Measurements from ENCODE around the gene SAP30.

The SAP30 gene

DNA sequence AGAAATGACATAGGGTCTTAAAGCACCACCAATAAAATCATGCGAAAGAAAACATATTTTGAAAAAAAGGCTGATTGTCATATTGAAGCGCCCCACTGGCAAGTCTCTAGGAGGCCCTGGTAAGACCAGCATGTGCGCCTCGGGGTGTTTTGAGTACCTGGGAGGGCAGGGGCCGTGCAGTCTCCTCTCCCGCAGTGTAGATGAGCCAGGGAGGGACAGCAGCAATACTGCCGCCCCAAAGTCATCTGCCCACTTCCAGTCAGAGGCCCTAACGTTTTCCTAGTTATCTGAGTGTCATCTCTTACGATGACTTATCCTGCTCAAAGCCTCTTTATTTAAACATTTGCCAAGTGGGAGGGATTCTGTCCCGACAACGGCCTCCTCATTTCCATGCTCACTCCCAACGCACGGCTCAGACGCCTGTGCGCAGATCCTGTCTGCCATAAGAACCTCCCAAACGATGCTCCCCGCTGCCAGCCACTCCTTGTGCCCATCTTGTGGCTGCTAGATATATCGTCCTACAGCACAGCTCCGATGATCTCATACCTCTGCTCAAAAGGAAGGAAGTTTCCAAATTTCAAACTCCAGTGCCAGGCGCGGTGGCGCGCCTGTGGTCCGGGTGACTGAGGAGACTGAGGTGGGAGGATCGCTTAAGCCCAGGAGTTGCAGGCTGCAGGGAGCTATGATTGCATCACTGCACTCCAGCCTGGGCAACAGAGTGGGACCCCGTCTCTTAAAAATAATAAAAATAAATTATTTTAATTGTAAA is 45.3 kb downstream of the SAP30 start:
- DNase-seq: no peak

DNA sequence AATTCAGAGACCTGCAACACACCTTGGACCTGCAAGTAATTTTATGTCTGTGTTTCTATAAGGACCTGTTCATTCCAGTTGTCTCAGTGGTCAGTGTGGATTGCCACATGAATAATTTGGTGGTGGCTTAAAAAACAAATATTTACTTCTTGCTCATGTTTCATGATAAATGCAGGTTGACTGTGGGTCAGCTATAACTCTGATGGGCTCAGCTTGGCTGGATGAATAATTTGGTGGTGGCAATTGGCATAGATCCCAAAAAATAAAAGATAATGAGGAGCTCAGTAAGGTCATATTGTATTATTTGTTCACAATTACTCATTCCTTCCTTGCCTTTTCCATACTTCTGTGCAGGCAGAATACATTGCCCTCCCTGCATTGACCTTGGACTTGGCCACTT is 47.1 kb downstream of the SAP30 start:
- DNase-seq: no peak

DNA sequence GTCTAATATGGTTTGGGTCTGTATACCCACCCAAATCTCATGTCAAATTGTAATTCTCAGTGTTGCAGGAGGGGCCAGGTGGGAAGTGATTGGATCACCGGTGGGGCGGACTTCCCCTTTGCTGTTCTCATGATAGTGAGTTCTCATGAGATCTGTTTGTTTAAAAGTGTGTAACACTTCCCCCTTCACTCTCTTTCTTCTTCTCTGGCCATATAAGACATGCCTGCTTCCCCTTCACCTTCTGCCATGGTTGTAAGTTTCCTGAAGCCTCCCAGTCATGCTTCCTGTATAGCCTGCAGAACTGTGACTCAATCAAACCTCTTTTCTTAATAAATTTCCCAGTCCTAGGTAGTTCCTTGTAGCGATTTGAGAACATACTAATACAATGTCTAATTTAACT is 47.9 kb downstream of the SAP30 start:
- DNase-seq: no peak

DNA sequence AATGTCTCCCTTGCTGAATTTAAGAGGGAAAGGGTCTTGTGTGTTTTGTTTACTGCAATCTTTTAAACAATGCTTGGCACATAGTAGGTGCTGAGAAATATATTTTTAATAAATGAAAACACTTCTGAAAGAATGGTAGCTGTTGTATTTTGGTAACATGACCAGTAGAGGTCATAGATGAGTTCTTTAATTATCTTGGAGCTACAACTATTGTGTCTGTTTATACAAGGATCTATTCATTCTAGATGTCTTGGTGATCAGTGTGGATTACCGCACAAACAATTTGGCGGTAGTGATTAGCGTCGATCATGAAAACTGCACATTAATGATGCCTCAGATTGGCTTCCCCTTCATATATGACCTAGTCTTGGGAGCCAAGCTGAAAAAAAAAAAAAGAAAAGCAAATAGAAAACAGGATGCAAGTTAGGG is 49.6 kb downstream of the SAP30 start:
- DNase-seq: peak; percentile 20

DNA sequence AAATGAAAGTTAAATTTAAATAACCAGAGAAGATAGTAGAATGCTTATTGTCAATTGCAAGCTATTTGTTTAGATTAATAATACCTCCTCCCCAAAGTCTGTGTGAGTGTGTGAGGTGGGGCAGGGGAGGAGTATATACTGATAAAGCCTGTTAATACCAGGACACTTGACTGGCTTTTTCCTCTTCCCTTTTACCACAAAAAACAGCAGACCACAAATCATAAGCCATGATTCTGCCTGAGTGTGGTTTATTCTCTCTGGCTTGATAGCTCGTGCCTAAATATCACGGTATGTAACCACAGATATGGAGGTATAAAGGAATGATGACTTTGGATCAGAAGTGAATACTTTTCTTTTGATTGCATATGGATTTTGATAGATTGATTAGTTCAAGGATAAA is 50.0 kb downstream of the SAP30 start:
- DNase-seq: no peak

DNA sequence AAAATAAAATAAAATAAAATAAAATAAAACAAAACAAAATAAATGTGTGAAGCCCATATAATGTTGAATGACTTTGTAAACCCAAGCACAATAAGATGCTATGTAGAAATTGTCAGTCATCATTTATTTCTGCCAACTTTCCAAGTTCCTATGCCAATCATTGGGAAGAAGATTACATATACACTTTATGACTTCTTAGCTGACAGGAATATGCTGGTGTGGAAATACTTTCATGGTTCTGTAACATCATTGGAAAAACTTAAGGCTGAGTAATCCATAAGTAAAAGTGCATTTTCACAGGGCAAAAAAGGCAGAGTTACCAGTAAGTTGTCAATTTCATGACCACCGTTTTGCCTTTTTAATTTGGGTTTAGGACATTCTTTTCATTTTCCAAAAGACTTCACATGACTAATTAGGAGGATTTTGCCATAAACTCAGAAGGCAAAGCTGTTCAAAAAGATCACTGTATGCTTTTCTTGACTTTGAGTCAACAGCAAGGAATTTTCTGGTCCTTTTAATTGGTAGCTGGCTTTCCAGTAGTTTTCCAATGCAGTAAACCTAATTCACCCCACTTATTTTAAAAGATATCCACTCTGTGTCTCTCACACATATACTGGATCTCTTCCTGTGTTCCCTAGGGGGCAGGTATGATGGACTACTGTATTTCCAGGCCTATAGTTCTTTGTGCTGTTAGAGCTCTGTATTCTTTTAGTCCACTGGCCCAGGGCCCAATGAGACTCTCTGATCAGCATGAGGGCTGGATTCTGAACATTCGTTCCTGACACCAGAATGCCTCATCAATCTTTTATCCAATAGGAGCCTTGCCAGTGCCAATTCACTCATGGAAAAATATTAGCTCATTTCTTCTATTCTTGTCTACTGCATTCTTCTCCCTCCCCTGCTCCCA is 54.4 kb downstream of the SAP30 start:
- no peak for DNase-seq

DNA sequence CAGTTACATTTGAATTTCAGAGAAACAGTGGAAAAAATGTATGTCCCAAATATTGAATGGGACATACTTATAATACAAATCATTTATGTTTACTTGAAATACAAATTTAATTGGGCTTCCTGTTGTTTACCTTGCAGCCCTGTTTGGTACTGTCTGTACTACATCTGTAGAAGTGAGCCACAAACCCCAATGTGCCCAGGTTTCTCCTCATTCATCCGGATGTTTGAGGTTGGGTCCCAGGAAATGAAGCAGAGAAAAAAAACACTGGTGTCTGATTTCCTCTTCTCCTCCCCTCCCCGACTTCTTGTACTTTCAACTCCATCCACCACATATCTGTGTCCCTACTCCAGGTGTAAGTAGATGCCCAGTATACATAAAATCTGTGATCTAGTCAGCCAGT is 55.3 kb downstream of the SAP30 start:
- no peak for DNase-seq
